Mucosa of gallbladder (tissue), 1 donor: ENCODE data around the gene CKM. TPM values are rescaled to one million over a fixed set of nuclear protein-coding genes. Genes with fewer than 3 reads are reported as not detected.
"Not testable (repeated sequence)": the region's sequence is repeated elsewhere in the genome, so short reads cannot be mapped to it uniquely, and the experiment has no call there.

Source experiments
- DNase-seq: peaks from one replicate; pipeline ENCODE4 v3.0.0-alpha.2; 2020; ENCODE audit warnings: low spot score
- total RNA-seq: library from RNA; stranded (reverse); gene quantifications from one replicate; pipeline ENCODE4 v1.2.1, GENCODE V29; 2021
- donor health status: DM: no; HTN: no; CAD: no.

Gene CKM
- total RNA-seq, 1 donor from 2014 or later: not detected

DNA sequence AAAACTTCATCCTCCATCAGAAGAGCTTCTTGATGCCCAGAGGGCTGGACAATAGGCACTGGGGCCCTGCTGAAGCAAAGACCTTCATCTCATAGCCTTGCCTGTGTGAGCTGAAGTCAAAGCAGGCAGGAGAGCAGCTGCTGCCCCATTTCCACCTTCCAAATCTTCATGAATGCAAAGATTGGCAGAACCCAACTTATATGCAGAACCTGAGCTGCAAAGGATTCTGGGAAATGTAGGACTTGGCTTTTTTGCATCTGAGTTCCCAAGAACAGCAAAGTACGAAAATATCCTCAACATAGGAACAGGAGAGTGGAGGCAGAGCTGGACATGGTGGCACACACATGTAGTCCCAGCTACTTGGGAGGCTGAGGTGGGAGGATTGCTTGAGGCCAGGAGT, 30.8 kb downstream of the CKM start:
- DNase-seq: no peak

DNA sequence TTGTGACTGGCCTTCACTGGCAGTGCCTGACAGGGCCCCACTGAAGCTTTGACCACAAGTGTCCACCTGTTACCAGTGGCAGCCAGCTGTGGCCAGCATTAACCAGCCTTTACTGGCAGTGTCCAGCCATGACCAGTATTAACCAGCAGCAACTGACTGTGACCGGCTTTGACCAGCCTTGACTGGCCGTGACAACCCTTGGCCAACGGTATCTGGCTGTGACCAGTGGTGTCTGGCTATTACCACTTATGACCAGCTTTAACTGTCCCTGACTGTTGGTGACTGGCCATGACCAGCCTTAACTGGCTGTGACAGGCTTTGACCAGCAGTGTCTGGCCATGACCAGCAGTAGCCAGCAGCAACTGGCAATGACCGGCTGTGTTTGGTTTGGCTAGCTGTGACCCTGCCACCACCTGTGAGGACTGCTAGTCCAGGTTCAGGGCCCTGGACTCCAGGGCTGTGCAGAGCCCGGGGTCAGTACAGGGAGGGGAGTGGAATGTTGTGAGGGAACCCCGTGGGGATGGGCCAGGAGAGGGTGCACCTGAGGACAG, 32.2 kb downstream of the CKM start:
- DNase-seq: no peak

DNA sequence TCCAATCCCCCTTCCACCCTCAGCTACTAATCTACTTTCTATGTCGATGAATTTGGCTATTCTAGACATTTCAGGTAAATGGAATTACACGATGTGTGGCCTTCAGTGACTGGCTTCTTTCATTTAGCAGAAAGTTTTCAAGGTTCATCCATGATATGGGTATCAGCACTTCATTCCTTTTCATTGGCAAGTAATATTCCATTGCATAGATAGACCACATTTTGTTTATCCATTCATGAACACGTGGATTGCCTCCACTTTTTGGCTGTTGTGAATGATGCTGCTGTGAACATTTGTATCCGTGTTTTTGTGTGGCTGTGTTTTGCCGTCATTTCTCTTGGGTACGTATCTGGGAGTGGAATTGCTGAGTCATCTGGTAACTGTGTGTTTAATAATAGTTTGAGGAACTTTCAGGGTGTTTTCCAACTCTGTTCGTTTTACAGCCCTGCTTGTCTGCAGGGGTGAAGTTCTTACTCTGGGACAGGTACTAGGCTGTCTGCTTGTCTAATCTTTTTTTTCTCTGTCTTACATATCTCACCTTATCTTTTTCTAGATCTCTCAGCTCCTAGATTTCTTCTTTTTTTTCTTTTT, 39.1 kb downstream of the CKM start:
- no peak for DNase-seq

DNA sequence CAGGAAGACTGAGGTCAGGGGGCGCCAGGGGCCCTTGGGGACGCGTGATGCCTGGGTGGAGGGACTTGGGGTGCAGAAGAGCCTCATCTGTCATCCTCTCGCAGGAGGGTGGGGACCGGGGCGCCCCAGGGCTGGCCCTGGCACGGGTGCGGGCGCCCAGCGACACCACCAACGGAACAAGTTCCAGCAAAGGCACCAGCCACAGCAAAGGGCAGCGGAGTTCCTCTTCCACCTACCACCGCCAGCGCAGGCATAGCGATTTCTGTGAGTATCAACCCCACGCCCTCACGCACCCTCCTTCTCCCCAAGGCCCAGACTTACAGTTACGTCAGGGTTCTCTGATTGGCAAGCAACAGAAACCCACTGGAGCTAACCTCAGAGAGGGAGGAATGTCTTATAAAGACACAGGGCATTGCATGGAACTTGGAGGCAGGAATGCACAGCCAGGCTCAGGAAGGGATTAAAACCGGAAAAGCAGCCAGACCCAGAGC, 42.2 kb downstream of the CKM start:
- DNase-seq: no peak

DNA sequence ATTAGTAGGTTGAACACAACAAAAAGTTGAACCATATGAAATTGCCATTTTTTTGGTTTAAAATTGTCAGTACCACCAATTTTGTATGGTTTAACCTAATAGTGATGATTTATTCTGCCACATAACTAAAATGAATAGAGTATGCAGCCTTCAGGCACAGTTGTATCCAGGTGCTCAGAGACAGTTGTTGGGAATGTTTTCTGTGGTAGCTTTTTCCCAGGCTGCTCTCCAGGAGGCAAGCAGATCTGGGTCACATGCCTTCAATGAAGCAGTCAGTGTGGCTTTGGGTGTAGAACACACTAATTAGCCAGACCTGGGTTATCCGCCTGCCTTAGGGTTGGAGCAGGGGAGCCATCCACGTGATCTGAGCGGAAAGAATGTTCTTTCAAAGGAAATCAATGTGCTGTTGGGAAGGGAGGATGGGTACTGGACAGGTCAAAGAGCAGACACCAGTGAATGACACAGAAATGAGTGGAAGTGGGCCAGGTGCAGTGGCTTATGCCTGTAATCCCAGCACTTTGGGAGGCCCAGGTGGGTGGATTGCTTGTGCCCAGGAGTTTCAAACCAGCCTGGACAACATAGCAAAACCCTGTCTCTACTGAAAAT, 43.0 kb downstream of the CKM start:
- DNase-seq: no peak

DNA sequence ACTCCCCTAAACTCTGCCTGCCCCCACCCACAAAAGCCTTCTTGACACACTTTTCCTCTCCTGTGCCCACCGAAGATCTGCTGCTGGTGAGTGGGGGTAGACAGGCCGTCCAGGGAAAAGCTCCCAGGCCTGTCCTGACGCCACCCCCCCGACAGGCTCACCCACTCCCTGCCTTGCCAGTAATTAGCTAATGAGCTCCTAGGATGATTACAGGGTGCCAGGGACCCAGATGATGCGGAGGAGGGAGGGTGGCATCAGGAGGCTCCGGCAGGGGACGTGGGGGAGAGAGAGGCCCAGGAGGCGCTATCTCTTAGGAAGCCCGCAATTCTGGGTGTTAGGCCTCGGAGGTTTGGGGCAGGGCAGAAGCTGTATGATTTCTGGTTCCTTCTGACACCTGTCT, 44.6 kb downstream of the CKM start:
- DNase-seq: no peak

DNA sequence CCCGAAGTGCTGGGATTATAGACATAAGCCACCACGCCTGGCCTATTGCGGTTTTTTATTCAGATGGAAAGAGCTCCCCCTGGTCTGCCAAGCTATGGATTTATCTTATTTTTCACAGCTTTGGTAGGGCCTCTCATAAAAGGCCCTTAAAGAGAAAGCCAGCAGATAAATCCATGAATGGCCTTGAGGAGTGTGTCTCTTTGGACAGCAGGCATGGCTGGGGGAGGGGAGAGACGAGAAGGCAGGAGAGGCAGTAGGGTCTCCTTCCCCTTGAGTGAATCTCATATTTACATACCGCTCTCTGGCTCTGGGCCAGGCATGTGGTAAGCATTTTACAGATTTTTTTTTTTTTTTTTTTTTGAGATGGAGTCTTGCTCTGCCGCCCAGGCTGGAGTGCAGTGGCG, 46.4 kb downstream of the CKM start:
- DNase-seq: no peak

DNA sequence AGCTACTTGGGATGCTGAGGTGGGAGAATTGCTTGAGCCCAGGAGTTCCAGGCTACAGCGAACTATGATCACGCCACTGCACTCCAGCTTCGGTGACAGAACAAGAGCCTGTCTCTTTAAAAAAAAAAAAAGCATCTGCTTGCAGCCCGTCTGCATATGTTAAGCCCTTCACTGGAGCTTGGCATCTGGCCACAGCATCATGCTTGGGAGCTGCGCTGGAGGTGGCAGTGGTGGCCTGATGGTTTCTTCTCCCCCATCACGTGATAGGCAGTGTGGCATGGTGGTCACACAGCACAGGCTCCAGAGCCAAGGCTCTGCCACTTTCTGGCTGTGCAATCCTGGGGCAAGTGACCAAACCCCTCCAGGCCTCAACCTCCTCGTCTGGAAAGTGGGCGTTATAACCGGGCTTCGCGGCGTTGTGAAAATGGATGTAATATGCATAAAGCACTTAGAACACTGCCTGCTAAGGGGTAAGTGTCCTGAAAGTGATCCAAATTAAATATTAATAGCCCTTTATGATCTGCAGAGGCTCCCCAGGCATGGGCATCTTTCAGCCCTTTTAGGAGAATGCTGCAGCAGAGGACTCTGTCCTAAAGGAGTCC, 47.2 kb downstream of the CKM start:
- DNase-seq: no peak

DNA sequence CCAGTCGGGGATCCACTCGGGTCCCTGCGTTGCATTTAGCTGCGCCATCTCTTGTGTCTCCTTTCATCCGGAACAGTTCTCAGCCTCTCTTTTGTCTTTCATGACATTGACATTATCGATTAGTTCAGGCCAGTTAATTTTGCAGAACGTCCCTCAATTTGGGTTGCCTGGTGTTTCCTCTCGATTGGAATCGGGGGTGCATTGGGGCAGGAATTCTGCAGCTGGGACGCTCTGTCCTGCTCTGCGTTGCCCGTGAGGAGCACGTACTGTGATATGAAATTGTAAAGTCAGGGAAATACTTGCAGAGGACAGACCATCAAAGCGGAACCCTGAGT, 49.2 kb downstream of the CKM start:
- DNase-seq: no peak

DNA sequence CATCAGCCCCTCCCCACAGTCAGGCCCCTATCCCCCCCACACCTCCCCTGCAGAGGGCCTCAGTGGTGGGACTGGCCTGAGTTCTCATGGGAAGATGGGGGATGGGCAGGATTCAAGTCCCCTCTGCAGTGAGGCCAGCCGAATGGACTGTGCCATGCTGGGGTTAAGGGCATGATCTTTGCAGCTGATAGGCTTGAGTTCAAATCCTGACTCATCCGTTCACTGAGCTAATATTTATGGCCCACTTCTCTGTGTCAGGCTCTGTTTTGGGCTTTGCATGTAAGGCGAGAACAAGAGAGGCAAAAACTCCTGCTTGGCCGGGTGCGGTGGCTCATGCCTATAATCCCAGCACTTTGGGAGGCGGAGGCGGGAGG, 51.0 kb downstream of the CKM start:
- no peak for DNase-seq

DNA sequence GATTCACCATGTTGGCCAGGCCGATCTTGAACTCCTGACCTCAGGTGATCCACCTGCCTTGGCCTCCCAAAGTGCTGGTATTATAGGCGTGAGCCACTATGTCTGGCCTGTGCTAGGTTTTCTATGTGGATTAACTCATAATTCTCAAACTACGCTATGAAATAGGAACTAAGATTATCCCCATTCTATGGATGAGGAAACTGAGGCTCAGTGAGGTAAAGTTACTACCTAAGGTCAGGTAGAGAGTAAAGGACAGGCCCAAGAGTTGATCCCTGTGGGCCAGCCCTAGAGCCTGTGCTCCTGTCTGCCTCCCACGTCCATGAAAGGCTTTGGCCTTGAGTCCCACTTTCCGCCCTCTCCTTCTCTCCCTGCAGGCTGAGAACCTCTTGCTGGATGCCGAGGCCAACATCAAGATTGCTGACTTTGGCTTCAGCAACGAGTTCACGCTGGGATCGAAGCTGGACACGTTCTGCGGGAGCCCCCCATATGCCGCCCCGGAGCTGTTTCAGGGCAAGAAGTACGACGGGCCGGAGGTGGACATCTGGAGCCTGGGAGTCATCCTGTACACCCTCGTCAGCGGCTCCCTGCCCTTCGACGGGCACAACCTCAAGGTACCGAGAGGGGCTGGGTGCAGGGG, 51.5 kb downstream of the CKM start:
- no peak for DNase-seq

DNA sequence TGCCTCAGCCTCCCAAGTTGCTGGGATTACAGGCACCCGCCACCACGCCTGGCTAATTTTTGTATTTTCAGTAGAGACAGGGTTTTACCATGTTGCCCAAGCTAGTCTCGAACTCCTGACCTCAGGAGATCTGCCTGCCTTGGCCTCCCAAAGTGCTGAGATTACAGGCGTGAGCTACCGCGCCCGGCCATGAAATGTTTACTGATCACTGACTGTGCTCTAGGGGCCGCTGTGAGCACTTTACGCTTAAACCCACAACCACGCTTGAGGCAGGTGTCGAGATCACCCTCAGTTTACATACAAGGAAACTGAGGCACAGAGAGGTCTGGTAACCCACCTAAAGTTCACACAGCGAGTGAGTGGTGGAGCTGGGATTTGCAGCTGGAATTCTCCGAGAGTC, 52.7 kb downstream of the CKM start:
- DNase-seq: not testable (repeated sequence)

DNA sequence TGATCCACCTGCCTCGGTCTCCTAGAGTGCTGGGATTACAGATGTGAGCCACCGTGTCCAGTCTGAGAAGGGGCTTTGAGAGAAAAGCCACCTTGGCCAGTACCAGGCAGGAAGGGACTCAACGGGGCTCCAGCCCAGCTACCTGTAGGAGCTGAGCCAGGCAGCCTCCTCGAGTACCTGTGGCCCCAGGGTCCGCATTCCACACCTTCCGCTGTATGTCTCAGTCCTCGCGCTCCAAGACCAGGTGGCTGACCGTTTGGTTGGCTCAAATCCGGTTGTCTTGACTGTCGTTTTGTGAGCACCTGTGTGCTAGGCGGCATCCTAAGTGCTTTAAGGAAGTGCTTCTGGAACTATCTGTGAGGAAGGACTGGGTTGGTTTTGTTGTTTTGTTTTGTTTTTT, 55.4 kb downstream of the CKM start:
- DNase-seq: no peak

DNA sequence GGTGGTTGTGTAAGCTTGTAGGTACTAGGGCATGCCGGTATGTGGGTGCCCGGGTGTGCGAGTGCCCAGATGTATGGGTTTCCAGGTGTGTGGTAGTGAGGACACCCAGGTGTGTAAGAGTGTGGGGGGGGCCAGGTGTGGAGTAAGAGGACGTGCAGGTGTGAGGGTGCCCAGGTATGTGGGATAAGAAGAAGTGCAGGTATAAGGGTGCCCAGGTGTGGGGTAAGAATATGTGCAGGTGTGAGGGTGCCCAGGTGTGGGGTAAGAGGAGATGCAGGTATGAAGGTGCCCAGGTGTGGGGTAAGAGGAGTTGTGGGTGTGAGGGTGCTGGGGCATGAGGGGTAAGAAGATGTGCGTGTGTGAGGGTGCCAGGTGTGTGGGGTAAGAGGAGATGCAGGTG, 57.3 kb downstream of the CKM start:
- DNase-seq: no peak

DNA sequence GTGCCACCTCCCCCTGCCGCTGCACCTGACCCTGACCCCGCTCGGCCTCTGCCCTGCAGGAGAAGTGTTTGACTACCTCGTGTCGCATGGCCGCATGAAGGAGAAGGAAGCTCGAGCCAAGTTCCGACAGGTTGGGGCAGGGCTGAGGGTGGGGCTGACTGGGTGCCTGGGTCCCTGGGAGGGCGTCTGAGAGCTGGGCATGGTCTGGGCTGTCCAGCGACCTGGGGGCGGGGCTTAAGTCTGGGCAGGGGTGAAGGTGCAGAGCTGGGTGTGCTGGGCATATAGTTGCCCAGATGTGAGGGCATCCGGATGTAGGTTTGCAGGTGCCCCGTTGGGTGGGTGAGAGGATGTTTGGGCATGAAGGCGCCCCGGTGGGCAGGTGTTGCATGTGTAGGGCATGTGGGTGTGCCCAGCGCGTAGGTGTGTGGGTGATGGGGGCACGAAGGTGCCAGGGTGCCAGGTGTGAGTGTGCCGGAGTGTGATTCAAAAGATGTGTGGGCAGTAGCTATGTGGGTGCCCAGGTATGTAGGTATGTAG, 57.8 kb downstream of the CKM start:
- no peak for DNase-seq

DNA sequence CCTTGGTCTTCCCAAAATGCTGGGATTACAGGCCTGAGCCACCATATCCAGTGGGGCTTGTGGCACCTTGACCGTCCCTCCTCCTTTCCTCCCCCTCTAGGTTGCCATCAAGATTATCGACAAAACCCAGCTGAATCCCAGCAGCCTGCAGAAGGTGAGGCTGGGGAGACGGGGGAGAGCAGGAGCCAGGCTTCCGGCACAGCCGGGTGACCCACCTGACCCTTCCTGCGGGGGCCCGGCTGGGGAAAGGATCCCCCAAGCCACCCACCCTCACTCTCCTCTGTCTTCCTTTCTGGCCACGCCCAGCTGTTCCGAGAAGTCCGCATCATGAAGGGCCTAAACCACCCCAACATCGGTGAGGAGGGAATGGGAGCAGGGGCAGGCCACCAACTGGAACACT, 59.7 kb downstream of the CKM start:
- no peak for DNase-seq

DNA sequence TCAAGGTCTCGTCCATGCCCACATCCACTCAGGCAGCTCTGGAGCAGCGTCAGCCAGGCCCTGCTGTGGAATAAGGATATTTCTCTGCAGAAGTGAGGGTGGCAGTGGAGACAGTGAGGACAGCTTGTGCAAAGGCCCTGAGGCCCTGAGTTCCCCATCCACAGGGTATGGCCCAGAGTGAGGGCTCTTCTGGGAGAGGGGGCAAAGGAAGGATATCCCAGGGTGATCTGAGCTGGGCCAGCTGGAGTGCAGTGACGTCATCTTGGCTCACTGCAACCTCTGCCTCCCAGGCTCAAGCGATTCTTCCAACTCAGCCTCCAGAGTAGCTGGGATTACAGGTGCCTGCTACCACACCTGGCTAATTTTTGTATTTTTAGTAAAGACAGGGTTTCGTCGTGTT, 60.1 kb downstream of the CKM start:
- DNase-seq: no peak

DNA sequence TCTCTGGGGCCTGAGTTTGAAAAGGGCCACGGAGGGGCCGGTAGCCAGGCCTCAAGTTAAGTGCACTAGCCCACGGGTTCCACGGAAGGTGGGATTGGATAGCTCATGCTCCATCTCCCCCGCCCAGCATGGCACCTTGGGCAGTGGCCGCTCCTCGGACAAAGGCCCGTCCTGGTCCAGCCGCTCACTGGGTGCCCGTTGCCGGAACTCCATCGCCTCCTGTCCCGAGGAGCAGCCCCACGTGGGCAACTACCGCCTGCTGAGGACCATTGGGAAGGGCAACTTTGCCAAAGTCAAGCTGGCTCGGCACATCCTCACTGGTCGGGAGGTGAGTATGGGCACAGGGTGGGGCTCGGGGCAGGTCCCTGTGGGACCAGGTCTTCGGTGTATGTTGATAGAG, 63.8 kb downstream of the CKM start:
- no peak for DNase-seq

DNA sequence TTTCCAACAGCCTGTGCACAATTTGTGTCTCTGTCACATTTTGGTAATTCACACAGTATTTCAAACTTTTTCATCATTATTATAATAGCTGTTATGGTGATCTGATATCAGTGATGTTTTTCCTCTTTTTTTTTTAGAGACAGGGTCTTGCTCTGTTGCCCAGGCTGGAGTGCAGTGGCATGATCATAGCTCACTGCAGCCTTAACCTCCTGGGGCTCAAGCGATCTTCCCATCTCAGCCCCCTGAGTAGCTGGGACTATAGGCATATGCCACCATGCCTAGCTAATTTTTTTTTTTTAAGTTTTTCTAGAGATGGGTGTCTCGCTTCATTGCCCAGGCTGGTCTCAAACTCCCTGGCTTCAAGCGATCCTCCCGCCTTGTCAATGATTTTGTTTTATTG, 65.8 kb downstream of the CKM start:
- DNase-seq: no peak
